SH-SY5Y (cell line): Measurements from ENCODE around the gene ABCC2.

Experiments
- GATA2 ChIP-seq: IDR thresholded peaks from 2 replicates; pipeline ENCODE4 v1.6.1; 2011; ENCODE audit warnings: mild to moderate bottlenecking, low read depth, low read length
- GATA3 ChIP-seq: IDR thresholded peaks from 2 replicates; pipeline ENCODE4 v1.6.1; 2011; ENCODE audit warnings: low read depth, mild to moderate bottlenecking, low read length, moderate library complexity

DNA sequence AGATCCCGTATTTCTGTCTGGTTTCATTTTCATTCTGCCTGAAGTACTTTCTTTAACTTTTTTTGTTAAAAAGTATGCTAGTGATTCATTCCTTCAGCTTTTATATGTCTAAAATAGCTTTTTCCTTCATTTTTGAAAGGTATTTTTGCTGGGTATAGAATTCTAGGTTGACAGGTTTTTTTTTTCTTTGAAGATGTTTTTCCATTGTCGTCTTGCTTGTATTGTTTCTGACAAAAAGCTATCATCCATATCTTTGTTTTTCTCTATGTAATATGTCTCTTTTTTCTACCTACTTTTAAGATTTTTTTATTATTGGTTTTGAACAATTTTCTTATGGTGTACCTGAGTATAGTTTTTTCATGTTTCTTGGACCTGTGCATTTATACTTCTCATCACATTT, 42.2 kb upstream of the ABCC2 start:
- no peak for TF ChIP-seq GATA2
- no peak for TF ChIP-seq GATA3
